DND-41 (cell line): ENCODE data around the gene TTC16.
"Not testable (repeated sequence)": the region's sequence is repeated elsewhere in the genome, so short reads cannot be mapped to it uniquely, and the experiment has no call there.

Experiments
- ATAC-seq: fragments of 200-7000 bp; cut with Tn5 transposase; 3 replicates; pipeline ENCODE4 v1.9.1; 2021; ENCODE audit warnings: low read depth; ENCODE audit not compliant: insufficient read depth
- DNase-seq: peaks from one replicate; pipeline ENCODE4 v3.0.0-alpha.2; 2020
- H2AFZ ChIP-seq: 2 replicates; pipeline ENCODE4 v1.6.0; 2012; ENCODE audit warnings: low read depth, low read length
- H3K27ac ChIP-seq: 2 replicates; pipeline ENCODE4 v1.5.1; 2012; ENCODE audit warnings: low read length, inconsistent platforms
- H3K27me3 ChIP-seq: fragments of 200-600 bp; sonication (generic); 2 replicates; pipeline ENCODE4 v1.6.0; 2012; ENCODE audit warnings: low read length, mild to moderate bottlenecking, inconsistent platforms; ENCODE audit not compliant: insufficient read depth, poor library complexity
- H3K36me3 ChIP-seq: 2 replicates; pipeline ENCODE4 v1.5.1; 2012; ENCODE audit warnings: low read length, inconsistent platforms; ENCODE audit not compliant: insufficient read depth
- H3K4me1 ChIP-seq: 2 replicates; pipeline ENCODE4 v1.5.1; 2012; ENCODE audit warnings: mild to moderate bottlenecking, low read length; ENCODE audit not compliant: insufficient read depth
- H3K4me2 ChIP-seq: 2 replicates; pipeline ENCODE4 v1.6.0; 2012; ENCODE audit warnings: mild to moderate bottlenecking, moderate library complexity, low read length, inconsistent platforms; ENCODE audit not compliant: insufficient read depth
- H3K4me3 ChIP-seq, 2 experiments: fragments of 200-600 bp in 1 of 2; shearing (Covaris generic) in 1 of 2; 2 replicates each; pipeline ENCODE4 v1.5.1; 2012 to 2016; ENCODE audit warnings: inconsistent platforms in 2 of 2, low read length in 2 of 2, mild to moderate bottlenecking in 2 of 2, low read depth in 1 of 2, moderate library complexity in 1 of 2
- H3K79me2 ChIP-seq: 2 replicates; pipeline ENCODE4 v1.6.0; 2012; ENCODE audit warnings: low read length, inconsistent platforms; ENCODE audit not compliant: insufficient read depth
- H3K9ac ChIP-seq: 2 replicates; pipeline ENCODE4 v1.6.0; 2012; ENCODE audit warnings: low read depth, mild to moderate bottlenecking, inconsistent platforms, low read length, moderate library complexity
- H3K9me3 ChIP-seq: 2 replicates; pipeline ENCODE4 v1.5.1; 2012; ENCODE audit warnings: low read length, moderate library complexity, mild to moderate bottlenecking, inconsistent platforms; ENCODE audit not compliant: insufficient read depth, severe bottlenecking
- H4K20me1 ChIP-seq: 2 replicates; pipeline ENCODE4 v1.6.0; 2012; ENCODE audit warnings: low read length; ENCODE audit not compliant: insufficient read depth
- CTCF ChIP-seq: IDR thresholded peaks from 2 replicates; pipeline ENCODE4 v1.5.1; 2012; ENCODE audit warnings: borderline replicate concordance, low read length, moderate library complexity, mild to moderate bottlenecking; ENCODE audit not compliant: poor library complexity, severe bottlenecking; ENCODE audit errors: extremely low read depth
- EZH2 ChIP-seq: IDR thresholded peaks from 3 replicates; pipeline ENCODE4 v1.6.1; 2012; ENCODE audit warnings: borderline replicate concordance, low read depth, mild to moderate bottlenecking, moderate library complexity, low read length, inconsistent platforms; ENCODE audit not compliant: severe bottlenecking

The TTC16 gene

DNA sequence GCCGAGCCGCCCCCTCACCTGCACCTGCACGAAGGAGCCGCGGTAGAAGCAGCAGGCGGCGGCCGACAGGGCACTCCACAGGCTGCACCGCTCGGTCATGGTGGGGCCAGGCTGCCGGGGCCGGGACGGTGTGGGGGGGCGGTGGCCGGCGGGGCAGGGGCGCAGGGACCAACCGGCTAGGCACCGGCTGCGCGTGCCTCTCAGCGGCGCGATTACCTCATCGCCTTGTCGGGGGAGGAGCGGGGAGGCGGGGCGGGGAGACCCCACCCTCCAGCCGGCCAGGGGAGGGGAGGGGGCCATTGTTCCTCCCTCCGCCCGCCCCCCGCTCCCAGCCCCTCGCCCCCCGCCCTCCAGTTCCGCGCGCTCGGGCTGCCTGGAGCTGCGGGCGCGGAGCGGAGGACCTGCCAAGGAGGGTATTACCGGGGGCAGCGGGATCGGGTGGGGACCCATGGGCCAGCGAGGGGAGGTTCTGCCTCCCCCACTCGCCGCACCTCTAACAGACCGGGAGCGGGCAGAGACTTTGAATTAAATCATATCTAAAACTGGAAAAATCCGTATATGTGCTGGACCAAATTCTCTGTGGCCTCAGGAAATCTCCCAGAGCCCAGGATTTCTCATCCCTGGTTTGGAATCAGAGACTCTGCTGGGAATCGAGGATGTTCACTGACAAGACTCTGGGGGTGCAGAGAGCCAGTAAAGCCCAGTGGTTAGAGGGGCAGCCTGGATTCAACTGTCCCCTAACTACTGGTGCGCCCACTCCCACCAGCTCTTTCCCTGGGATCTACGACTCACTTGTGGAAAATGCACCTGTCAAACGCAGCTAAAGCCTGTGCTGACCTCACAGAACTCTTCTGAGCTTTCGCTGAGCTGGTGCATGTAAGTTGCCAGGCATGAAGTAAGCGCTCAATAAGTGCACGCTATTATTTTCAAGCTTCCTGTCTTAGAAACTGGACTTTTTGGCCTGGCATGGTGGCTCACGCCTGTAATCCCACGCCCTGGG lies 39.5 kb downstream of the TTC16 start:
- no peaks in the 10 kb centered on the region for H3K27me3 ChIP-seq
- DNase-seq = no peak
- TF ChIP-seq CTCF (no peak), EZH2 (no peak)

GRCh38 chr9:127756233-127756632 lies 40.4 kb downstream of the TTC16 start:
- Histone ChIP-seq H2AFZ (no peak overlapping the region), H4K20me1 (no peaks in the 10 kb centered on the region), H3K27ac (no peak overlapping the region), H3K79me2 (no peaks in the 10 kb centered on the region), H3K4me1 (no peaks in the 10 kb centered on the region), H3K4me3 (no peak overlapping the region), H3K27me3 (no peaks in the 10 kb centered on the region), H3K4me2 (no peak overlapping the region), H3K36me3 (no peaks in the 10 kb centered on the region), H3K9ac (no peak overlapping the region), H3K9me3 (no peaks in the 10 kb centered on the region)
- no peak for ATAC-seq
- no peak for DNase-seq
- TF ChIP-seq CTCF (no peak), EZH2 (no peak)

More for the DNA sequence above, 39.5 kb downstream of the TTC16 start:
- Histone ChIP-seq H3K27ac (no peak overlapping the region), H3K9me3 (no peaks in the 10 kb centered on the region), H3K36me3 (no peaks in the 10 kb centered on the region), H3K79me2 (no peaks in the 10 kb centered on the region), H4K20me1 (no peaks in the 10 kb centered on the region), H2AFZ (no peak overlapping the region), H3K9ac (no peak overlapping the region), H3K4me1 (no peaks in the 10 kb centered on the region), H3K4me3 (no peak overlapping the region), H3K4me2 (no peak overlapping the region)
- no peak for ATAC-seq

DNA sequence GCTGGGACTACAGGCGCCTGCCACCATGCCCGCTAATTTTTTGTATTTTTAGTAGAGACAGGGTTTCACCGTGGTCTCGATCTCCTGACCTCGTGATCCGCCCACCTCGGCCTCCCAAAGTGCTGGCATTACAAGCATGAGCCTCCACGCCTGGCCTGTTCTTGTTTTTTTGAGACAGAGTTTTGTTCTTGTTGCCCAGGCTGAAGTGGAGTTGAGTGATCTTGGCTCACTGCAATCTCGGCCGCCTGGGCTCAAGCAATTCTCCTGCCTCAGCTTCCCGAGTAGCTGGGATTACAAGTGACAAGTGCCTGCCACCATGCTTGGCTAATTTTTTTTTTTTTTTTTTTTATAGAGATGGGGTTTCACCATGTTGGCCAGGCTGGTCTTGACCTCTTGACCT lies 40.9 kb downstream of the TTC16 start:
- not testable (repeated sequence) for H3K27ac ChIP-seq, H2AFZ ChIP-seq, H3K4me2 ChIP-seq, H3K9me3 ChIP-seq, DNase-seq, H3K4me1 ChIP-seq, H3K79me2 ChIP-seq, H3K36me3 ChIP-seq, H4K20me1 ChIP-seq, ATAC-seq, H3K27me3 ChIP-seq, H3K4me3 ChIP-seq, H3K9ac ChIP-seq

DNA sequence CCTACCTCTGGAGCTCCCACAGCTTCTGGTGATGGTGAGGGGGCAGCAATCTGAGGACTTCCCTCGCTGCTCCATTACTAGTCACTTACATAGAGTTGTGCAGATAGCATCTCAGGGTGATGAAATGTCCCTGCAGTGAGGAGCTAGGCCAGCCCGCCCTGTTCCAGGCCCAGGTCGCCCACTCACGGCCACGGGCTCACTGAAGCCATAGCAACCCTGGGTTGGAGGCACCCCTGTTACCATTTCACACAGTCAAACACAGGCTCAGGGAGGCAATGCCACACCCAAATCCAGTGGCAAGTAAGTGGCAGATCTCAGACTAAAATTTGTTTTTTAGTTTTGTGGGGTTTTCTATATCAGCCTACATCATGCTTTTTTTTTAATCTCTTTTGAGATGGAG lies 43.0 kb downstream of the TTC16 start:
- Histone ChIP-seq H3K4me2 (no peak overlapping the region), H3K79me2 (no peaks in the 10 kb centered on the region), H3K27me3 (no peaks in the 10 kb centered on the region), H3K4me3 (no peak overlapping the region), H3K36me3 (no peaks in the 10 kb centered on the region), H3K9ac (no peak overlapping the region), H3K9me3 (no peaks in the 10 kb centered on the region), H3K27ac (no peak overlapping the region), H2AFZ (no peak overlapping the region), H4K20me1 (no peaks in the 10 kb centered on the region), H3K4me1 (no peaks in the 10 kb centered on the region)
- DNase-seq (no peak), ATAC-seq (no peak)
- TF ChIP-seq EZH2 = no peak
- TF ChIP-seq CTCF = no peak
